K562 (cell line): ENCODE measurements around the gene GNB2. TPM values are rescaled to one million over a fixed set of nuclear protein-coding genes. Genes with fewer than 3 reads are reported as not detected.
A peak's percentile ranks its signal among the peaks of the same experiment; 100 is the strongest.

Source experiments
- ATF7 ChIP-seq: fragments of 450-650 bp; IDR thresholded peaks from 2 replicates; pipeline ENCODE4 v1.7.1; 2014; ENCODE audit warnings: mild to moderate bottlenecking, moderate library complexity
- BMI1 ChIP-seq: fragments of 150-350 bp; IDR thresholded peaks from 2 replicates; pipeline ENCODE4 v1.6.1; 2014; ENCODE audit warnings: low read length
- CBFA2T2 ChIP-seq: fragments of 450-650 bp; conservative IDR thresholded peaks from 2 replicates; pipeline ENCODE4 v1.6.1; 2017; ENCODE audit warnings: mild to moderate bottlenecking
- CBX3 ChIP-seq, 2 experiments: IDR thresholded peaks; 1 replicate in 1 of 2; 2 replicates in 1 of 2; pipeline ENCODE4 v1.6.1; 2012; ENCODE audit warnings: inconsistent platforms in 2 of 2, low read length in 2 of 2, borderline replicate concordance in 1 of 2, control low read depth in 1 of 2
- CEBPB ChIP-seq: fragments of 450-650 bp; IDR thresholded peaks from 2 replicates; pipeline ENCODE4 v1.6.1; 2016; ENCODE audit warnings: missing genetic modification characterization, missing compliant biosample characterization
- CREBBP ChIP-seq: IDR thresholded peaks from one replicate; pipeline ENCODE4 v1.6.1; 2012; ENCODE audit warnings: low read depth, mild to moderate bottlenecking, control low read depth, inconsistent platforms, low read length
- GABPB1 ChIP-seq: sonication (generic); formaldehyde crosslinking; IDR thresholded peaks from 2 replicates; pipeline ENCODE4 v1.8.0; 2022; ENCODE audit warnings: mild to moderate bottlenecking, missing genetic modification reagents
- HNRNPLL ChIP-seq: fragments of 200-400 bp; formaldehyde crosslinking; IDR thresholded peaks from 2 replicates; pipeline ENCODE4 v1.6.1; 2017; ENCODE audit warnings: low read length, low read depth, mild to moderate bottlenecking; ENCODE audit not compliant: poor library complexity, severe bottlenecking
- NFXL1 ChIP-seq: fragments of 450-650 bp; formaldehyde crosslinking; IDR thresholded peaks from 2 replicates; pipeline ENCODE4 v1.4.0; 2021; ENCODE audit warnings: mild to moderate bottlenecking
- NR2C1 ChIP-seq, 2 experiments: fragments of 450-650 bp; IDR thresholded peaks; 2 replicates each; pipeline ENCODE4 v1.6.1; 2017; ENCODE audit warnings: mild to moderate bottlenecking in 2 of 2, antibody characterized with exemption in 1 of 2, inconsistent platforms in 1 of 2, missing compliant biosample characterization in 1 of 2, missing genetic modification characterization in 1 of 2
- SP1 ChIP-seq: sonication (generic); formaldehyde crosslinking; IDR thresholded peaks from 2 replicates; pipeline ENCODE4 v1.8.1; 2022; ENCODE audit warnings: mild to moderate bottlenecking, missing genetic modification reagents
- TGIF2 ChIP-seq: sonication (generic); formaldehyde crosslinking; IDR thresholded peaks from 2 replicates; pipeline ENCODE4 v1.8.1; 2022; ENCODE audit warnings: mild to moderate bottlenecking, missing genetic modification reagents, moderate library complexity
- TOE1 ChIP-seq, 2 experiments: fragments of 450-650 bp in 1 of 2; sonication (generic) in 1 of 2; formaldehyde crosslinking in 1 of 2; IDR thresholded peaks; 2 replicates each; pipeline versions ENCODE4 v1.7.1 to v1.8.0; 2016 to 2022; ENCODE audit warnings: borderline replicate concordance in 2 of 2, mild to moderate bottlenecking in 2 of 2, antibody characterized with exemption in 1 of 2, inconsistent platforms in 1 of 2, low read depth in 1 of 2, missing genetic modification reagents in 1 of 2, moderate library complexity in 1 of 2
- ZBTB11 ChIP-seq, 3 experiments: fragments of 200-800 bp in 1 of 3; fragments of 250-450 bp in 1 of 3; fragments of 450-650 bp in 1 of 3; sonication (Bioruptor Pico) in 1 of 3; sonication (Bioruptor generic) in 1 of 3; formaldehyde crosslinking in 1 of 3; IDR thresholded peaks; 2 replicates each; pipeline versions ENCODE4 v1.6.1 to v1.8.0; 2016 to 2022; ENCODE audit warnings: mild to moderate bottlenecking in 2 of 3, missing genetic modification characterization in 2 of 3, missing compliant biosample characterization in 1 of 3, moderate library complexity in 1 of 3
- ZNF395 ChIP-seq: fragments of 200-800 bp; sonication (Bioruptor generic); IDR thresholded peaks from 2 replicates; pipeline ENCODE4 v1.6.1; 2017; ENCODE audit warnings: missing genetic modification characterization, missing compliant biosample characterization
- ZNF512 ChIP-seq: IDR thresholded peaks from 2 replicates; pipeline ENCODE4 v1.6.1; 2016; ENCODE audit warnings: missing genetic modification characterization, missing compliant biosample characterization
- ZNF75A ChIP-seq: fragments of 450-650 bp; formaldehyde crosslinking; IDR thresholded peaks from 2 replicates; pipeline ENCODE4 v1.4.0; 2020; ENCODE audit warnings: mild to moderate bottlenecking
- polyA plus RNA-seq, 8 experiments: library from polyadenylated mRNA; depleted of rRNA in 4 of 8; stranded (reverse) in 5 of 8; unstranded in 3 of 8; fragments of >200 nt; fragmentation: Nextera tagmentation in 2 of 8; fragmentation: Illumina TruSeq in 1 of 8; extraction: Ambion mirVana in 2 of 8; extraction: Trizol in 1 of 8; gene quantifications; 2 replicates each; pipeline versions ENCODE4 v1.2.1 to v1.2.3, GENCODE V29; 2011 to 2014; ENCODE audit warnings: inconsistent platforms in 1 of 8, missing spikeins in 1 of 8
- total RNA-seq, 7 experiments: library from RNA; depleted of rRNA in 6 of 7; stranded (reverse); fragments of >200 nt in 6 of 7; fragmentation: Illumina TruSeq in 2 of 7; extraction: Trizol in 2 of 7; gene quantifications; 2 replicates each; pipeline versions ENCODE4 v1.2.1 to v1.2.3, GENCODE V29; 2011 to 2021; ENCODE audit warnings: low replicate concordance in 1 of 7
- TF ChIP-seq, protein P1 (sequence below): fragments of 450-650 bp; IDR thresholded peaks from 2 replicates; pipeline ENCODE4 v1.6.1; 2016; ENCODE audit warnings: low read depth, mild to moderate bottlenecking, moderate library complexity
- TF ChIP-seq, protein P2 (sequence below): fragments of 250-450 bp; sonication (Bioruptor Pico); IDR thresholded peaks from 2 replicates; pipeline ENCODE4 v1.8.0; 2022; ENCODE audit warnings: inconsistent platforms, mild to moderate bottlenecking, moderate library complexity, borderline replicate concordance

GNB2 gene
- total and polyA plus RNA-seq, 9 of the 15 experiments (the other 6 are each of a cell fraction or from before 2014, with no cell fraction given): 0.65 to 320 (median 104) TPM

DNA sequence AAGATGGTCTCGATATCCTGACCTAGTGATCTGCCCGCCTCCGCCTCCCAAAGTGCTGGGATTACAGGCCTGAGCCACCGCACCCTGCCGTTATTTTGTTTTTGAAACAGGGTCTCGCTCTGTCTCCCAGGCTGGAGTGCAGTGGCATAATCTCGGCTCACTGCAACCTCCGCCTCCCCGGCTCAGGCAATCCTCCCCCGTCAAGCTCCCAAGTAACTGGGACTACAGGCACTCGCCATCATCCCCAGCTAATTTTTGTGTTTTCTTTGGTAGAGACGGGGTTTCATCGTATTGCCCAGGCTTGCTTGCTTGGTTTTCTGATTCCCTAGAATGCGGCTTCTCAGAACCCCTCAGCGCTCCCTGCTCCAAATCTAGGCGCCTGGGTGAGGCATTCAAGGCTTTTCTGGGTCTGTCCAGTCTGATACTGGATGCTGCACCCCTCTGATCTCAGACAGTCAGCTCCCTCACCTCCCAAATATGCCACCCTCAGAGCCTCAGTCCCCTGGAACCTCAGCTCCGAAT, 33.5 kb upstream of the GNB2 start (continued):
- TF ChIP-seq, protein P1, sequence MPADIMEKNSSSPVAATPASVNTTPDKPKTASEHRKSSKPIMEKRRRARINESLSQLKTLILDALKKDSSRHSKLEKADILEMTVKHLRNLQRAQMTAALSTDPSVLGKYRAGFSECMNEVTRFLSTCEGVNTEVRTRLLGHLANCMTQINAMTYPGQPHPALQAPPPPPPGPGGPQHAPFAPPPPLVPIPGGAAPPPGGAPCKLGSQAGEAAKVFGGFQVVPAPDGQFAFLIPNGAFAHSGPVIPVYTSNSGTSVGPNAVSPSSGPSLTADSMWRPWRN: no peak
- TF ChIP-seq BMI1 (no peak), ZNF512 (no peak), CBX3 (IDR thresholded peaks at IDR 0.05; ENCODE audit: borderline replicate concordance in 1 of 2, low read length in 2 of 2) (no peak), CEBPB (no peak), CBFA2T2 (no peak), ATF7 (no peak), NR2C1 (IDR thresholded peaks at IDR 0.05) (no peak), NR2C1 (tag; IDR thresholded peaks at IDR 0.05) (no peak), GABPB1 (CRISPR knock-in tag) (no peak), ZNF395 (no peak), HNRNPLL (peak; percentile 12), NFXL1 (CRISPR knock-in tag) (no peak), ZNF75A (no peak), CREBBP (no peak), SP1 (CRISPR knock-in tag) (no peak), ZBTB11 (CRISPR knock-in tag; IDR thresholded peaks at IDR 0.05) (0 out of 6 replicates have a peak, but pooled peaks of 1 of the 3 experiments have one; percentile 16), TGIF2 (CRISPR knock-in tag) (no peak), TOE1 (IDR thresholded peaks at IDR 0.05; ENCODE audit: borderline replicate concordance) (peak; percentile 13; the same call in 1 of the 2 replicates), TOE1 (CRISPR knock-in tag; IDR thresholded peaks at IDR 0.05; ENCODE audit: borderline replicate concordance, low read depth) (no peak)
- TF ChIP-seq, protein P2, sequence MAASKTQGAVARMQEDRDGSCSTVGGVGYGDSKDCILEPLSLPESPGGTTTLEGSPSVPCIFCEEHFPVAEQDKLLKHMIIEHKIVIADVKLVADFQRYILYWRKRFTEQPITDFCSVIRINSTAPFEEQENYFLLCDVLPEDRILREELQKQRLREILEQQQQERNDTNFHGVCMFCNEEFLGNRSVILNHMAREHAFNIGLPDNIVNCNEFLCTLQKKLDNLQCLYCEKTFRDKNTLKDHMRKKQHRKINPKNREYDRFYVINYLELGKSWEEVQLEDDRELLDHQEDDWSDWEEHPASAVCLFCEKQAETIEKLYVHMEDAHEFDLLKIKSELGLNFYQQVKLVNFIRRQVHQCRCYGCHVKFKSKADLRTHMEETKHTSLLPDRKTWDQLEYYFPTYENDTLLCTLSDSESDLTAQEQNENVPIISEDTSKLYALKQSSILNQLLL: no peak
